SKM-1 (cell line): Measurements from ENCODE around the gene RGS12.

Experiments used
- DNase-seq: peaks from one replicate; lab custom pipeline; 2025; ENCODE audit not compliant: unreplicated experiment; lab: John Stamatoyannopoulos, UW

Gene RGS12

GRCh38 chr4:3324093-3324815 lies 31.4 kb downstream of the RGS12 start:
- no peak for DNase-seq

- DNase-seq = no peak
Observed at GRCh38 chr4:3328814-3329663, 36.2 kb downstream of the RGS12 start.

- no peak for DNase-seq
Observed at GRCh38 chr4:3329887-3330286, 37.1 kb downstream of the RGS12 start.

GRCh38 chr4:3330707-3331106 lies 37.9 kb downstream of the RGS12 start:
- DNase-seq = peak; percentile 98

GRCh38 chr4:3331511-3332394 lies 38.9 kb downstream of the RGS12 start:
- DNase-seq = no peak

GRCh38 chr4:3332498-3332897 lies 39.7 kb downstream of the RGS12 start:
- DNase-seq = no peak

GRCh38 chr4:3334316-3334715 lies 41.5 kb downstream of the RGS12 start:
- DNase-seq = no peak

GRCh38 chr4:3335385-3335784 lies 42.6 kb downstream of the RGS12 start:
- DNase-seq = no peak

- no peak for DNase-seq
Observed at GRCh38 chr4:3335982-3336381, 43.2 kb downstream of the RGS12 start.

GRCh38 chr4:3336382-3337356 lies 43.8 kb downstream of the RGS12 start:
- DNase-seq = no peak

GRCh38 chr4:3337357-3337732 lies 44.5 kb downstream of the RGS12 start:
- no peak for DNase-seq

GRCh38 chr4:3337811-3338210 lies 45.0 kb downstream of the RGS12 start:
- DNase-seq = no peak

GRCh38 chr4:3338321-3338838 lies 45.6 kb downstream of the RGS12 start:
- no peak for DNase-seq

GRCh38 chr4:3338976-3339531 lies 46.2 kb downstream of the RGS12 start:
- DNase-seq = no peak

- DNase-seq = no peak
Observed at GRCh38 chr4:3339577-3339976, 46.8 kb downstream of the RGS12 start.

GRCh38 chr4:3340038-3340699 lies 47.3 kb downstream of the RGS12 start:
- no peak for DNase-seq

GRCh38 chr4:3340700-3341083 lies 47.9 kb downstream of the RGS12 start:
- no peak for DNase-seq

- no peak for DNase-seq
Observed at GRCh38 chr4:3341760-3342159, 48.9 kb downstream of the RGS12 start.

- no peak for DNase-seq
Observed at GRCh38 chr4:3342182-3342854, 49.5 kb downstream of the RGS12 start.
